Astrocyte (in vitro differentiated cells and primary cell): ENCODE data around the gene CCDC85B.

Experiments
- EZH2 ChIP-seq: IDR thresholded peaks from 2 replicates; pipeline ENCODE4 v1.6.1; 2012; ENCODE audit warnings: mild to moderate bottlenecking, low read length, inconsistent platforms; ENCODE audit not compliant: insufficient read depth
- TF ChIP-seq, protein P1 (sequence below): IDR thresholded peaks from 2 replicates; pipeline ENCODE4 v1.5.1; 2011; ENCODE audit warnings: low read depth, mild to moderate bottlenecking, inconsistent platforms, low read length, moderate library complexity; ENCODE audit not compliant: insufficient read depth

DNA sequence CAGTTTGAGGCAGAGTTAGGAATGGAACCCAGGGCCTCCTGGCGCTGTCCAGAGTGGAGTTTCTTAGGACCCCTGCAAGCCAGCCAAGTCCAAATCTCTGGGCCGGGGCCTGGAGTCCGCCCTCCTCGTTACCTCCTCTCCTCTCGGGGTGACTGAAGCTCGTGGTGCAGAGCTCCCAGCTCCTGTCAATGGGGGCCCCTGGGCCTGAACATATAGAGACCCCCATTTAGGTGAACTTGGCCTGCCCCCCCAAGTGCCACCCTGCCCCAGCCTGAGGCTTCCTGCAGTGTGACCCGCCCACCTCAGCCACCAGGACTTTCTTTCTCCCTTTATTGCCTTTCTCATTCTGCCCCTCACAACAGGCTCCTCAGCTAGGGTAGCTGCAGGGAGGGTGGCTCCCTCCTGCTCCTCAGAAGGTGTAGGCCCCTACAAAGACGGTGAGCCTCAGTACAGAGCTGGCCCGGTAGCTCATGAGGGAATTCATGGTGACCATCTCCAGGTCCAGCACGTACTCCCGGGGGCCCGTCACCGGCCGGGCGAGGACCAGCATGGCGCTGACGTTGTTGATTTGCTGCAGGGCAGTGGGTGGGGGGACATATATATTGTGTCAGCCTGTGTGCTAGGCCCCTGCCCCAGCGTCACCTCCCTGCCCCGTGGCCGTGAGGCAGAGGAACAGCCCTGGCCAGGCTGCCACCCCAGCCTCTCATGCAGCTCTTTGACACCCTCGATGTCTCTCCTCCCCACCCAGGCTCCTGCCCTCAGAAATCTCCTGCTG lies 23.8 kb upstream of the CCDC85B start:
- TF ChIP-seq, protein P1, sequence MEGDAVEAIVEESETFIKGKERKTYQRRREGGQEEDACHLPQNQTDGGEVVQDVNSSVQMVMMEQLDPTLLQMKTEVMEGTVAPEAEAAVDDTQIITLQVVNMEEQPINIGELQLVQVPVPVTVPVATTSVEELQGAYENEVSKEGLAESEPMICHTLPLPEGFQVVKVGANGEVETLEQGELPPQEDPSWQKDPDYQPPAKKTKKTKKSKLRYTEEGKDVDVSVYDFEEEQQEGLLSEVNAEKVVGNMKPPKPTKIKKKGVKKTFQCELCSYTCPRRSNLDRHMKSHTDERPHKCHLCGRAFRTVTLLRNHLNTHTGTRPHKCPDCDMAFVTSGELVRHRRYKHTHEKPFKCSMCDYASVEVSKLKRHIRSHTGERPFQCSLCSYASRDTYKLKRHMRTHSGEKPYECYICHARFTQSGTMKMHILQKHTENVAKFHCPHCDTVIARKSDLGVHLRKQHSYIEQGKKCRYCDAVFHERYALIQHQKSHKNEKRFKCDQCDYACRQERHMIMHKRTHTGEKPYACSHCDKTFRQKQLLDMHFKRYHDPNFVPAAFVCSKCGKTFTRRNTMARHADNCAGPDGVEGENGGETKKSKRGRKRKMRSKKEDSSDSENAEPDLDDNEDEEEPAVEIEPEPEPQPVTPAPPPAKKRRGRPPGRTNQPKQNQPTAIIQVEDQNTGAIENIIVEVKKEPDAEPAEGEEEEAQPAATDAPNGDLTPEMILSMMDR = no peak
- TF ChIP-seq EZH2 = no peak
